K562 (cell line): ENCODE data around the gene GMDS. TPM values are rescaled to one million over a fixed set of nuclear protein-coding genes. Genes with fewer than 3 reads are reported as not detected.

Source experiments
- ASH1L ChIP-seq: fragments of 450-650 bp; IDR thresholded peaks from 2 replicates; pipeline ENCODE4 v1.6.1; 2018; ENCODE audit warnings: borderline replicate concordance, mild to moderate bottlenecking, low read depth; ENCODE audit not compliant: partially characterized antibody
- ATF1 ChIP-seq, 2 experiments: fragments of 450-650 bp in 1 of 2; IDR thresholded peaks; 2 replicates each; pipeline ENCODE4 v1.6.1; 2016; ENCODE audit warnings: missing compliant biosample characterization in 1 of 2, missing genetic modification characterization in 1 of 2
- CBFA2T3 ChIP-seq: fragments of 450-650 bp; IDR thresholded peaks from 2 replicates; pipeline ENCODE4 v1.6.1; 2017
- CTBP1 ChIP-seq: fragments of 450-650 bp; IDR thresholded peaks from 2 replicates; pipeline ENCODE4 v1.6.1; 2016; ENCODE audit warnings: borderline replicate concordance
- ESRRA ChIP-seq: fragments of 450-650 bp; IDR thresholded peaks from 2 replicates; pipeline ENCODE4 v1.6.1; 2014; ENCODE audit warnings: low read depth, mild to moderate bottlenecking, moderate library complexity, borderline replicate concordance
- ESRRB ChIP-seq: fragments of 250-450 bp; sonication (Bioruptor Pico); IDR thresholded peaks from 2 replicates; pipeline ENCODE4 v1.5.0; 2020; ENCODE audit warnings: mild to moderate bottlenecking, moderate library complexity, borderline replicate concordance
- ETV6 ChIP-seq, 3 experiments: fragments of 150-350 bp in 1 of 3; sonication (generic) in 1 of 3; formaldehyde crosslinking in 1 of 3; IDR thresholded peaks; 2 replicates each; pipeline versions ENCODE4 v1.6.1 to v1.8.0; 2014 to 2022; ENCODE audit warnings: borderline replicate concordance in 2 of 3, low read depth in 2 of 3, antibody characterized with exemption in 1 of 3, low read length in 1 of 3, mild to moderate bottlenecking in 1 of 3, missing genetic modification reagents in 1 of 3
- FOXA3 ChIP-seq, 2 experiments: fragments of 450-650 bp in 1 of 2; sonication (generic) in 1 of 2; formaldehyde crosslinking; IDR thresholded peaks in 1 of 2; conservative IDR thresholded peaks in 1 of 2; 2 replicates each; pipeline versions ENCODE4 v1.4.0 to v1.8.0; 2020 to 2022; ENCODE audit warnings: mild to moderate bottlenecking in 2 of 2, missing genetic modification reagents in 1 of 2
- FOXP1 ChIP-seq: sonication (generic); formaldehyde crosslinking; IDR thresholded peaks from 2 replicates; pipeline ENCODE4 v1.8.0; 2022; ENCODE audit warnings: mild to moderate bottlenecking, missing genetic modification reagents
- GATA2 ChIP-seq: sonication (generic); formaldehyde crosslinking; IDR thresholded peaks from 2 replicates; pipeline ENCODE4 v1.4.0; 2020; ENCODE audit warnings: mild to moderate bottlenecking, missing genetic modification reagents
- HEY1 ChIP-seq: fragments of 250-450 bp; sonication (Bioruptor Pico); IDR thresholded peaks from 2 replicates; pipeline ENCODE4 v1.5.0; 2020; ENCODE audit warnings: mild to moderate bottlenecking, moderate library complexity, borderline replicate concordance
- HMGN3 ChIP-seq: IDR thresholded peaks from 2 replicates; pipeline ENCODE4 v1.6.1; 2011; ENCODE audit warnings: borderline replicate concordance, low read depth, mild to moderate bottlenecking, mixed read lengths, low read length; ENCODE audit not compliant: insufficient read length; ENCODE audit errors: extremely low read depth
- HNRNPLL ChIP-seq: fragments of 200-400 bp; formaldehyde crosslinking; IDR thresholded peaks from 2 replicates; pipeline ENCODE4 v1.6.1; 2017; ENCODE audit warnings: low read length, low read depth, mild to moderate bottlenecking; ENCODE audit not compliant: poor library complexity, severe bottlenecking
- KDM1A ChIP-seq, 2 experiments: fragments of 450-650 bp; IDR thresholded peaks; 2 replicates each; pipeline ENCODE4 v1.6.1; 2016; ENCODE audit warnings: mild to moderate bottlenecking in 2 of 2
- MEIS2 ChIP-seq: fragments of 450-650 bp; IDR thresholded peaks from 2 replicates; pipeline ENCODE4 v1.6.1; 2014; ENCODE audit warnings: mild to moderate bottlenecking; ENCODE audit not compliant: partially characterized antibody
- NFIC ChIP-seq: fragments of 450-650 bp; IDR thresholded peaks from 2 replicates; pipeline ENCODE4 v1.6.1; 2017; ENCODE audit warnings: mild to moderate bottlenecking, inconsistent platforms
- PBX2 ChIP-seq, 2 experiments: IDR thresholded peaks in 1 of 2; conservative IDR thresholded peaks in 1 of 2; 2 replicates each; pipeline ENCODE4 v1.6.1; 2016; ENCODE audit warnings: low read depth in 2 of 2, mild to moderate bottlenecking in 1 of 2, missing compliant biosample characterization in 1 of 2, missing genetic modification characterization in 1 of 2, moderate library complexity in 1 of 2
- PKNOX1 ChIP-seq: fragments of 450-650 bp; IDR thresholded peaks from 2 replicates; pipeline ENCODE4 v1.6.1; 2016
- RBM15 ChIP-seq: fragments of 200-400 bp; formaldehyde crosslinking; IDR thresholded peaks from 2 replicates; pipeline ENCODE4 v1.6.1; 2018; ENCODE audit warnings: mild to moderate bottlenecking, low read length, moderate library complexity; ENCODE audit not compliant: insufficient read depth
- RCOR1 ChIP-seq, 2 experiments: IDR thresholded peaks; 2 replicates each; pipeline ENCODE4 v1.6.1; 2012; ENCODE audit warnings: low read depth in 2 of 2, low read length in 2 of 2, borderline replicate concordance in 1 of 2, improper control_type of control experiment in 1 of 2
- TEAD1 ChIP-seq, 2 experiments: fragments of 450-650 bp in 1 of 2; sonication (generic) in 1 of 2; formaldehyde crosslinking; IDR thresholded peaks; 2 replicates each; pipeline versions ENCODE4 v1.4.0 to v1.8.0; 2020 to 2022; ENCODE audit warnings: mild to moderate bottlenecking in 2 of 2, missing genetic modification reagents in 1 of 2
- TRIM28 ChIP-seq: fragments of 450-650 bp; IDR thresholded peaks from 2 replicates; pipeline ENCODE4 v1.6.1; 2017
- ZNF76 ChIP-seq: fragments of 250-450 bp; sonication (Bioruptor Pico); IDR thresholded peaks from 2 replicates; pipeline ENCODE4 v1.4.0; 2020; ENCODE audit warnings: mild to moderate bottlenecking, moderate library complexity, borderline replicate concordance
- polyA plus RNA-seq, 8 experiments: library from polyadenylated mRNA; depleted of rRNA in 4 of 8; stranded (reverse) in 5 of 8; unstranded in 3 of 8; fragments of >200 nt; fragmentation: Nextera tagmentation in 2 of 8; fragmentation: Illumina TruSeq in 1 of 8; extraction: Ambion mirVana in 2 of 8; extraction: Trizol in 1 of 8; gene quantifications; 2 replicates each; pipeline versions ENCODE4 v1.2.1 to v1.2.3, GENCODE V29; 2011 to 2014; ENCODE audit warnings: inconsistent platforms in 1 of 8, missing spikeins in 1 of 8
- total RNA-seq, 7 experiments: library from RNA; depleted of rRNA in 6 of 7; stranded (reverse); fragments of >200 nt in 6 of 7; fragmentation: Illumina TruSeq in 2 of 7; extraction: Trizol in 2 of 7; gene quantifications; 2 replicates each; pipeline versions ENCODE4 v1.2.1 to v1.2.3, GENCODE V29; 2011 to 2021; ENCODE audit warnings: low replicate concordance in 1 of 7

The GMDS gene
- total and polyA plus RNA-seq, 9 of the 15 experiments (the other 6 are each of a cell fraction or from before 2014, with no cell fraction given) = 0.48 to 31.8 (median 13.4) TPM

GRCh38 chr6:1702580-1703051, 542.8 kb downstream of the GMDS start (continued):
- no peak for TF ChIP-seq ZNF76 (CRISPR knock-in tag)
- TF ChIP-seq HEY1 (CRISPR knock-in tag) = no peak
- TF ChIP-seq PBX2 (CRISPR knock-in tag; IDR thresholded peaks at IDR 0.05; ENCODE audit: low read depth) = no peak
- peak; percentile 72 for TF ChIP-seq PBX2 (tag; conservative IDR thresholded peaks at IDR 0.05; ENCODE audit: low read depth)
- TF ChIP-seq RCOR1 (IDR thresholded peaks at IDR 0.05; ENCODE audit: borderline replicate concordance in 1 of 2, low read depth in 2 of 2, low read length in 2 of 2) = peak in 1 of 2 experiments; percentile 91; a peak in 2 of 4 replicates
- TF ChIP-seq FOXP1 (CRISPR knock-in tag) = 0 out of 2 replicates have a peak, but pooled peaks have one; percentile 35
- TF ChIP-seq ESRRA = no peak
- TF ChIP-seq PKNOX1 = peak; percentile 71
- peak; percentile 86; the same call in 1 of the 2 replicates for TF ChIP-seq CTBP1
- no peak for TF ChIP-seq ASH1L
- peak; percentile 78 to 89 for TF ChIP-seq KDM1A (IDR thresholded peaks at IDR 0.05)
- TF ChIP-seq CBFA2T3 = peak; percentile 83
- 0 out of 4 replicates have a peak, but pooled peaks of 1 of the 2 experiments have one; percentile 18 for TF ChIP-seq TEAD1 (CRISPR knock-in tag; IDR thresholded peaks at IDR 0.05)
- no peak for TF ChIP-seq ETV6 (IDR thresholded peaks at IDR 0.05; ENCODE audit: borderline replicate concordance in 1 of 2, low read depth in 2 of 2, low read length in 1 of 2)
- no peak for TF ChIP-seq ETV6 (CRISPR knock-in tag; IDR thresholded peaks at IDR 0.05; ENCODE audit: borderline replicate concordance)
- TF ChIP-seq NFIC = peak; percentile 37; the same call in 1 of the 2 replicates
- TF ChIP-seq RBM15 = no peak
- peak; percentile 52; the same call in 1 of the 2 replicates for TF ChIP-seq GATA2 (CRISPR knock-in tag)
- TF ChIP-seq ESRRB (CRISPR knock-in tag) = no peak
- no peak for TF ChIP-seq HNRNPLL
- no peak for TF ChIP-seq TRIM28
- TF ChIP-seq ATF1 (CRISPR knock-in tag; IDR thresholded peaks at IDR 0.05) = no peak
- TF ChIP-seq ATF1 (tag; IDR thresholded peaks at IDR 0.05) = no peak
- peak; percentile 27 for TF ChIP-seq HMGN3
- TF ChIP-seq MEIS2 = peak; percentile 91
- TF ChIP-seq FOXA3 (CRISPR knock-in tag; conservative IDR thresholded peaks at IDR 0.05 in 1 of 2, IDR thresholded peaks at IDR 0.05 in 1 of 2) = peak; percentile 53 to 75
